Sigmoid colon (tissue), 4 donors: ENCODE measurements around the gene GNAT1.

ENCODE experiments used
- CTCF ChIP-seq, 4 experiments: fragments of 450-650 bp in 3 of 4; fragments of 200-600 bp in 1 of 4; IDR thresholded peaks; one replicate each; pipeline ENCODE4 v1.5.1; 2016 to 2019; ENCODE audit warnings: antibody characterized with exemption in 4 of 4, mild to moderate bottlenecking in 3 of 4, moderate library complexity in 2 of 4
- EP300 ChIP-seq, 4 donors: sonication (generic); formaldehyde crosslinking; IDR thresholded peaks; one replicate each; pipeline ENCODE4 v1.6.1; 2017; ENCODE audit warnings: antibody characterized with exemption in 4 of 4
- POLR2A ChIP-seq, 2 donors: fragments of 450-650 bp; IDR thresholded peaks; one replicate each; pipeline ENCODE4 v1.6.1; 2016; ENCODE audit warnings: antibody characterized with exemption in 2 of 2, mild to moderate bottlenecking in 2 of 2, moderate library complexity in 2 of 2
- POLR2AphosphoS5 ChIP-seq, 4 donors: sonication (generic); formaldehyde crosslinking; IDR thresholded peaks; one replicate each; pipeline ENCODE4 v1.6.1; 2017; ENCODE audit warnings: antibody characterized with exemption in 4 of 4

- no peak for TF ChIP-seq POLR2A (IDR thresholded peaks at IDR 0.05)
- TF ChIP-seq CTCF (IDR thresholded peaks at IDR 0.05) = no peak
- TF ChIP-seq POLR2AphosphoS5 (IDR thresholded peaks at IDR 0.05) = no peak
- TF ChIP-seq EP300 (IDR thresholded peaks at IDR 0.05) = no peak
Observed at GRCh38 chr3:50195501-50196252, 4.3 kb downstream of the GNAT1 start.
